Measurements from ENCODE around the gene EPHB4.

EPHB4 gene

GRCh38 chr7:100867040-100867775 lies 39.9 kb upstream of the EPHB4 start, which contains the start of gene TRIP6:
Gene TRIP6 (plus strand): TSS chr7:100867387. CDS start chr7:100867498, 111 bp downstream.
- TF ChIP-seq, protein P1, sequence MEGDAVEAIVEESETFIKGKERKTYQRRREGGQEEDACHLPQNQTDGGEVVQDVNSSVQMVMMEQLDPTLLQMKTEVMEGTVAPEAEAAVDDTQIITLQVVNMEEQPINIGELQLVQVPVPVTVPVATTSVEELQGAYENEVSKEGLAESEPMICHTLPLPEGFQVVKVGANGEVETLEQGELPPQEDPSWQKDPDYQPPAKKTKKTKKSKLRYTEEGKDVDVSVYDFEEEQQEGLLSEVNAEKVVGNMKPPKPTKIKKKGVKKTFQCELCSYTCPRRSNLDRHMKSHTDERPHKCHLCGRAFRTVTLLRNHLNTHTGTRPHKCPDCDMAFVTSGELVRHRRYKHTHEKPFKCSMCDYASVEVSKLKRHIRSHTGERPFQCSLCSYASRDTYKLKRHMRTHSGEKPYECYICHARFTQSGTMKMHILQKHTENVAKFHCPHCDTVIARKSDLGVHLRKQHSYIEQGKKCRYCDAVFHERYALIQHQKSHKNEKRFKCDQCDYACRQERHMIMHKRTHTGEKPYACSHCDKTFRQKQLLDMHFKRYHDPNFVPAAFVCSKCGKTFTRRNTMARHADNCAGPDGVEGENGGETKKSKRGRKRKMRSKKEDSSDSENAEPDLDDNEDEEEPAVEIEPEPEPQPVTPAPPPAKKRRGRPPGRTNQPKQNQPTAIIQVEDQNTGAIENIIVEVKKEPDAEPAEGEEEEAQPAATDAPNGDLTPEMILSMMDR (conservative IDR thresholded peaks at IDR 0.05; ENCODE audit: low read depth, low read length) = no peak
- H3K4me3 ChIP-seq (ENCODE audit: low read length) = peak within 1 kb of the TSS; percentile 92
- peak; percentile 76 for DNase-seq (ENCODE audit: low read depth)

GRCh38 chr7:100866729-100867039 lies 39.4 kb upstream of the EPHB4 start:
- DNase-seq (ENCODE audit: low read depth) = no peak
- TF ChIP-seq, protein P1 (conservative IDR thresholded peaks at IDR 0.05; ENCODE audit: low read depth, low read length) = no peak
- H3K4me3 ChIP-seq (ENCODE audit: low read length) = peak overlapping the region; percentile 92

DNA sequence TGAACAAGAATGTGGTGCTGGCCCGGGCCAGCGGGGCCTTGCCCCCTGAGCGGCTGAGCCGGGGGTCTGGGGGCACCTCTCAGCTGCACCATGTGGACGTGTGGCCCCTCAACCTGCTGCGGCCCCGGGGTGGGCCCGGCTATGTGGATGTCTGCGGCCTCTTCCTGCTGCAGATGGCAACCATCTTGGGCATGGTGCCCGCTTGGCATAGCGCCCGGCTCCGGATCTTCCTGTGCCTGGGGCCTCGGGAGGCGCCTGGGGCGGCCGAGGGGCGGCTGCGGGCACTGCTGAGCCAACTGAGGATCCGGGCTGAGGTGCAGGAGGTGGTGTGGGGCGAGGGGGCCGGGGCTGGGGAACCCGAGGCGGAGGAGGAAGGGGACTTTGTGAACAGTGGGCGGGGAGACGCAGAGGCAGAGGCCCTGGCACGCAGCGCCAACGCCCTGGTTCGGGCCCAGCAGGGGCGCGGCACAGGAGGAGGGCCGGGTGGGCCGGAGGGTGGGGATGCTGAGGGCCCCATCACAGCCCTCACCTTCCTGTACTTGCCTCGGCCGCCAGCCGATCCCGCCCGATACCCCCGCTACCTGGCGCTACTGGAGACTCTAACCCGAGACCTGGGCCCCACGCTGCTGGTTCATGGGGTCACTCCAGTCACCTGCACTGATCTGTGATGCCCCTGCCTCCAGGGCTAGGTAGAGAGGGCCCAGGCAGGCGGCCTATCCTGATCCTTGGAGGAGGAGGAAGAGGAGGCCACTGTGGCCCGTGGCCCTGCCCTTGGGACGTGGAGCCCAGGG lies 38.8 kb upstream of the EPHB4 start:
- TF ChIP-seq, protein P1 (conservative IDR thresholded peaks at IDR 0.05; ENCODE audit: low read depth, low read length) = no peak
- H3K4me3 ChIP-seq (ENCODE audit: low read length) = no peak overlapping the region
- DNase-seq (ENCODE audit: low read depth) = no peak

- TF ChIP-seq, protein P1 (conservative IDR thresholded peaks at IDR 0.05; ENCODE audit: low read depth, low read length) = no peak
- no peak overlapping the region for H3K4me3 ChIP-seq (ENCODE audit: low read length)
- DNase-seq (ENCODE audit: low read depth) = no peak
Measured at GRCh38 chr7:100865372-100865911, 38.1 kb upstream of the EPHB4 start.

DNA sequence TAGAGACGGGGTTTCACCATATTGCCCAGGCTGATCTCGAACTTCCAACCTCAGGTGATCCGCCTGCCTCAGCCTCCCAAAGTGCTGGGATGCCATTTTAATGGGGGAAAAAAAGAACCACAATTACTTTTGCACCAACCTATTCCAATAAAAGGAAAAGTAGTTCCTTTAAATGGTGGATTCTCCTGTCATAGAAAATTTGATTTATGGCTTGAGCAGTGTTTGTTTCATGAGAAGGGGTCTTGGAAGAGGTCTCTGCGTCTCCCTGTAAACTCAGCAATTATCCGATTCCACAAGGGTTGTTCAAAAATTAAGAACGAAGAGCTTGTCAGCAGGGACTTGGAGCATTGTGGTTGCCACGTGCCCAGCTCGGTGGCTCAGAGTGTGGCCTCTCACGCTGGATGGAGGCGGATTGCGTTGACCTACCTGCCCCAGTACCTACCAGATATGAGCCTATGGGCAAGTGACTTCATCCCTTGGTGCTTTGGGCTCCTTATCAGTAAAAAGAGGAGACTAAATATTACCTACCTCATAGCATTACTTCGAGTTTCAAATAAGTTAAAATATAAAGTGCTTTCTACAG lies 37.0 kb upstream of the EPHB4 start:
- DNase-seq (ENCODE audit: low read depth) = no peak
- no peak overlapping the region for H3K4me3 ChIP-seq (ENCODE audit: low read length)
- TF ChIP-seq, protein P1 (conservative IDR thresholded peaks at IDR 0.05; ENCODE audit: low read depth, low read length) = no peak

- TF ChIP-seq, protein P1 (conservative IDR thresholded peaks at IDR 0.05; ENCODE audit: low read depth, low read length) = no peak
- H3K4me3 ChIP-seq (ENCODE audit: low read length) = no peak overlapping the region
- DNase-seq (ENCODE audit: low read depth) = no peak
Measured at GRCh38 chr7:100863406-100863950, 36.2 kb upstream of the EPHB4 start.
